Measurements from ENCODE around the gene CYB5RL.

- TF ChIP-seq, protein P1, sequence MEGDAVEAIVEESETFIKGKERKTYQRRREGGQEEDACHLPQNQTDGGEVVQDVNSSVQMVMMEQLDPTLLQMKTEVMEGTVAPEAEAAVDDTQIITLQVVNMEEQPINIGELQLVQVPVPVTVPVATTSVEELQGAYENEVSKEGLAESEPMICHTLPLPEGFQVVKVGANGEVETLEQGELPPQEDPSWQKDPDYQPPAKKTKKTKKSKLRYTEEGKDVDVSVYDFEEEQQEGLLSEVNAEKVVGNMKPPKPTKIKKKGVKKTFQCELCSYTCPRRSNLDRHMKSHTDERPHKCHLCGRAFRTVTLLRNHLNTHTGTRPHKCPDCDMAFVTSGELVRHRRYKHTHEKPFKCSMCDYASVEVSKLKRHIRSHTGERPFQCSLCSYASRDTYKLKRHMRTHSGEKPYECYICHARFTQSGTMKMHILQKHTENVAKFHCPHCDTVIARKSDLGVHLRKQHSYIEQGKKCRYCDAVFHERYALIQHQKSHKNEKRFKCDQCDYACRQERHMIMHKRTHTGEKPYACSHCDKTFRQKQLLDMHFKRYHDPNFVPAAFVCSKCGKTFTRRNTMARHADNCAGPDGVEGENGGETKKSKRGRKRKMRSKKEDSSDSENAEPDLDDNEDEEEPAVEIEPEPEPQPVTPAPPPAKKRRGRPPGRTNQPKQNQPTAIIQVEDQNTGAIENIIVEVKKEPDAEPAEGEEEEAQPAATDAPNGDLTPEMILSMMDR (IDR thresholded peaks at IDR 0.05), result no peak
- no peak for TF ChIP-seq POLR2A (IDR thresholded peaks at IDR 0.05)
Observed at GRCh38 chr1:54191525-54191924, 8.3 kb downstream of the CYB5RL start.

Data from esophagus squamous epithelium (tissue), 4 donors.